HG03095 (cell line): Measurements from ENCODE around the gene ACTR2.
"Not testable (repeated sequence)": the region's sequence is repeated elsewhere in the genome, so short reads cannot be mapped to it uniquely, and the experiment has no call there.

Source experiments
- ATAC-seq: cut with Tn5 transposase; IDR thresholded peaks from one replicate; pipeline ENCODE4 v1.9.1; 2021; ENCODE audit warnings: moderate library complexity; ENCODE audit not compliant: unreplicated experiment

The ACTR2 gene

DNA sequence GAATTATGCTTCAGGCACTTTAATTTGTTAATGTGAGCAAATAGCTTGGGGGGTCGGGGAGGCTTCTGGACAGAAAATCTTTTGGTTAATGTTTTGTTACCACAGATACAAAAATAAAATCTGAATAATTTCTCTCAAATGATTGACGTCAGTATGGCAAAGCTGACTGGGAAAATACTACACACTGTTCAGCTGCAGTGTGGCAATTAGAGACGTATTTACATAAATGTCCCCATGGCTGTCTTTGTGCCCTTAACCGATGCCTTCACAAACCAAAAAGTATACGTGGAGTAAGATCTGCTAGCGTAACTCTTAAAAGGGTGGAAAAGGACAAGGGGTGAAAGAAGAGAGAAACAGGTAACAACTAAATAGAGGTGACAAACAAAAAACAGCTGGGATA lies 83.4 kb downstream of the ACTR2 start:
- ATAC-seq = no peak

DNA sequence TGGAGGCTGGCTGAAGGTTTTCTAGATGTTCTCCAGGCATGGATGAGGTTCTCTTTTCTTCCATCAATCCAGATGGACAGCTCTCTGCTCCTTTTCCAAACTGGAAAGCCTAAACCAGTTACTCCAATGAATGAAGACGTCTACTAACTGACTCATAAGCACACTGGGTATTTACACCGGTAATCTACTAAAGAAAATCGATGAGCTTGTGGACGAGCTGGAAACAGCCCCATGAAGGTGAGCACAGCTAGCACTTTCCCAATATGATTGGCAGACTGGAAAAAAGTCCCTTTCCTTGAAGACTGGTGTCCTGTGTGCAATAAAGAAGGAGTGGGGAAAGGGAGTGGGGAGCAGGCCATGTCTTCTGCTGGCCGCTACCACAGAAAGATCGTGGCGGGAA lies 84.0 kb downstream of the ACTR2 start:
- no peak for ATAC-seq

DNA sequence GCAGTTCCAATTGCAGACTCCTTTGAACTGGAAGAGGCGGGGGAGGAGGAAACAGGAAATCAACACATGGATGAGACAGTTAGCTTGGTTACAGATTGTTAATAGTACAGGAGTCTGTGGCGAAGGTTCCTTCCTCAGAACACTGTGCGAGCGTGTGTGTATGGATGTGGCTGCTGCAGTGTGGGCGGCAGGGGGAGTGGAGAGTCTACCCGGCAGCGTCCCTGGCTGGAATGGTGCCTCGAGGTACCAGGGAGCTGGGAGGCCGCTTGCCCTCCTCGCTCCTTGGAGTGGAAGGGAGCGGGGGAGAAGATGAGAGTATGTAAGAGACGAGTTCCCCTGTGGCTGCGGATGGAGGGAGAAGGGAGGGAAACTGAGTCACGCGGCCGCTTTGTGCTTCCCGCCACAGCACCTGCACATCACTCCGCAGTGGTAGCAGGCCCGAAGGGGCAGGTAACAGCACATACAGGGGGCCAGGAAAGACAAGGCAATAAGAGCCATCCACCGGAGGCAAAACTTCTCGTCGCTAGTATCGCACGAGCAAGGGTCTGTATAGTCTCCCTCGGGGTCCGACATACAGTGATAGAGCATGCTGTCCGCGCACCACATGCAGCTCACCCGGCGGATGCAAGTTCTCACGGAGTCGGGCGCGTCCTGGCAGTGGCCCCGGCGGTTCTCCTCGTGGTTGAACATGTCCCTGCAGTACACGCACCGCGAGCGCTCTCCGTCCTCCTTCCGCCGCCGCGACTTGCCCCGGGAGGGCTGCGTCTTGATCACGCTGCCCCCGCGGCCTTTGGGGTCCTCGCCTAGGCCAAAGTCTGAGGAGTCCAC lies 85.7 kb downstream of the ACTR2 start:
- ATAC-seq = no peak

GRCh38 chr2:65313954-65314256 lies 86.3 kb downstream of the ACTR2 start:
- no peak for ATAC-seq

DNA sequence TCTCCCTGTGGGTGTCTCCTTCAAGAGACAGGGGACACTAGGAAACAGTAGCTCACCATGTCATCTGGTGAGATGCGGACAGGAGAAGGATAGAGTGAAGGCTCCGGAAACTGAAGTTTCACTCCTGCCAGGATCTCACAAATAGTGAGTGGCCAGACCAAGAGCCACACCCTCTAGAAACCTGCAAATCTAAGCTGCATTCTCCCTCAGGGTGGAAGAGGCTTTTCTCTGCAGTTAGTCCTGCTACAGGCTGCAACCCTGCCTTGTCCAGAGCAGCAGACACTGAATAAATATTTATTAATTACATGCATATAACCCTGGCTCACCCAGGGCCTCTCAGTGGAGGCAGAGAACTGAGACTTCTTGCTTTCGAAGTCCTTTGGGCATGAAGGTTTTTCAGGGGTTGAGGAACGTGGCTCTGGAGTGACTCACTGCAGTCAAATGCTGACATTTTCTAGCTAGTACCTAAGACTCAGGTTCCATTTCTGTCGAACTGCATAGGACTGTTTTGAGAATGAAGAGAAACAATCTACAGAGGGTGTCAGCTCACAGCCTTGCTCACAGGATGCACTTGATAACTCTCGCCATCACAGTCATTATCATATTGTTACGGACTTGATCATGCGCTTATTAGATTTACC lies 87.3 kb downstream of the ACTR2 start:
- no peak for ATAC-seq

DNA sequence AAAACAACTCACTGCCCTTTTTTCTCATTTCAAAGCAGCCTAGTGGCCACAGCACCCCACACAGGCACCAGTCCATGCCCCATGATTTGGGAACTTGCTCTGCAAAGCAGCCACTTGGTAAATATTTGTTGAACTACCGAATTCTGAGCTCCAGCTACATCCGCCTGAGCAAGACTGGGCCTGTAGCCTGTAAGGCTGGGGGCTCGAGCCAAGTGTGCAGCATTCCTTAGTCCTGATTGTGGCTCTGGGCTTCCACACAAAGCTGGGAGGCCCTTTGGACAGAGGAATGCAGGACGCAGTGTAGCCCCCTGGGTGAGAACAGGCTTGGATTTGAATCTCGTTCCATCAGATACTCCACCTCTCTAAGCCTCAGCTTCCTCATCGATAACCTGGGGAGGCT lies 88.4 kb downstream of the ACTR2 start:
- ATAC-seq = no peak

- ATAC-seq = not testable (repeated sequence)
These were observed 89.7 kb downstream of the ACTR2 start for GRCh38 chr2:65317351-65317750.

DNA sequence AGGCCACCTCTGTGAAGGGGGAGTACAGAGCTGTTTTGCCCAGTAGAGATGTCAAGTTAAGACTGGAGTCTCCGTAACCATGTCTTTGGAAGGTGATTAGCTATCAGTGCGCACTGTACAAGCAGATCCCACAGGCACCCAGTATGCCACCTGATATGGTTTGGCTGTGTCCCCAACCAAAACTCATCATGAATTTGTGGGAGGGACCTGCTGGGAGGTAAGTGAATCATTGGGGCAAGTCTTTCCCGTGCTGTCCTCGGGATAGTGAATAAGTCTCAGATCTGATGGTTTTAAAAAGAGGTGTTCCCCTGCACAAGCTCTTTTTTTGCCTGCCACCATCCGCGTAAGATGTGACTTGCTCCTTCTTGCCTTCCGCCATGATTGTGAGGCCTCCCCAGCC lies 90.2 kb downstream of the ACTR2 start:
- no peak for ATAC-seq

GRCh38 chr2:65319072-65319673 lies 91.5 kb downstream of the ACTR2 start:
- ATAC-seq = no peak

DNA sequence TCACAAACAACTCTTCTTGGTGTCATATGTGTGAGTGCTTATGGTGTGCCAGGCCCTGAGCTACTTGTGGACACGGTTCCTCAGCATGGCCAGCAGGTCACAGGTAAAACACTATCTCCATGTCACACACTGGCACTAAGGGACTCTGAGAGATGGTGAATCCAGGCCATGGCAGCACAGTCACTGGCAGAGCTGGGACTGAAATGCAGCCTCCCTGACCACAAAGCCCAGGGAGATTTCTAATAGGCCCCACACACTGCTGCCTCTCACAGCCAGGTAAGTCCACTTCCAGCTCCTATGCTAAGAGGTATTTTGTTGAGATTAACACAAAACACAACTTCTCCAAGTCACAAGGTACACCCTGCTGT lies 92.0 kb downstream of the ACTR2 start:
- ATAC-seq = no peak

DNA sequence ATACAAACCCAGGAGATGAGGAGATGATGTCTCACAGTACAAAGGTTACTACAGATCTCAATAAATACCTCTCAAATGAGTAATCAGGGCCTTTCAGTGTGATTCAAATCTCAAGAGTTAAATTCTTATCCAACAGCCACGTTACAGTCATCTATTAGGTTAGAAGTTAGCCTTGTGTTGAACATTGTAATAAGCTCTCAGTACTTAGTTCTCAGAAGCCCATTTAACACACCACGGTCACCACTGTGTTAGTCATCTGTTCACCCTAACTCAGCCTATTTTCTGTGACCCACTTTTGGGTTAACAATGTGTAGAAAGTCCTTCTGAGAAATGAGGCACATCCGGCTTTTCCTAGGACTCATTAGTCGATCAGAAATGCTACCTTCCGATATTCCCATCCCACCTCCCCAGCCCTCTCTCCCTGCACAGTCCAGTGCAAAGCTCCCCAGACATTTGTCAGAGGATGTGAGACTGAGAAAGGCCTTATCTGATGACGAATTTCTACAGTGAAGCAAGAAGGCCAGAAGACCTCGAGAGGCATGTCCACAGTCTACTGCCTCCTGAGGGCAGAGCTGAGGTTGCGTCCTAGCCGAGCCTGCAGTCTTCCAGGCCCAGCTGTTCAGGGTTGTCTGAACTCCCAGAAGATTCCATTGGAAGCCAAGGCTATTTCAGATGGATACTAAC lies 92.6 kb downstream of the ACTR2 start:
- peak; percentile 54 for ATAC-seq
